ENCODE results near the gene GABARAPL2.

GABARAPL2 gene

GRCh38 chr16:75626806-75627205 lies 60.6 kb downstream of the GABARAPL2 start:
- no peak for TF ChIP-seq CTCF (IDR thresholded peaks at IDR 0.05; ENCODE audit: extremely low read depth, missing control alignments)
- DNase-seq (ENCODE audit: low spot score), result no peak

Measured in GM20000 (cell line).